Measurements from ENCODE around the gene LAMP1. TPM values are rescaled to one million over a fixed set of nuclear protein-coding genes. Genes with fewer than 3 reads are reported as not detected.
"Not testable (repeated sequence)": the region's sequence is repeated elsewhere in the genome, so short reads cannot be mapped to it uniquely, and the experiment has no call there.

Gene LAMP1, protein sequence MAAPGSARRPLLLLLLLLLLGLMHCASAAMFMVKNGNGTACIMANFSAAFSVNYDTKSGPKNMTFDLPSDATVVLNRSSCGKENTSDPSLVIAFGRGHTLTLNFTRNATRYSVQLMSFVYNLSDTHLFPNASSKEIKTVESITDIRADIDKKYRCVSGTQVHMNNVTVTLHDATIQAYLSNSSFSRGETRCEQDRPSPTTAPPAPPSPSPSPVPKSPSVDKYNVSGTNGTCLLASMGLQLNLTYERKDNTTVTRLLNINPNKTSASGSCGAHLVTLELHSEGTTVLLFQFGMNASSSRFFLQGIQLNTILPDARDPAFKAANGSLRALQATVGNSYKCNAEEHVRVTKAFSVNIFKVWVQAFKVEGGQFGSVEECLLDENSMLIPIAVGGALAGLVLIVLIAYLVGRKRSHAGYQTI
- total RNA-seq: 10 to 100 TPM; 81.1 TPM

DNA sequence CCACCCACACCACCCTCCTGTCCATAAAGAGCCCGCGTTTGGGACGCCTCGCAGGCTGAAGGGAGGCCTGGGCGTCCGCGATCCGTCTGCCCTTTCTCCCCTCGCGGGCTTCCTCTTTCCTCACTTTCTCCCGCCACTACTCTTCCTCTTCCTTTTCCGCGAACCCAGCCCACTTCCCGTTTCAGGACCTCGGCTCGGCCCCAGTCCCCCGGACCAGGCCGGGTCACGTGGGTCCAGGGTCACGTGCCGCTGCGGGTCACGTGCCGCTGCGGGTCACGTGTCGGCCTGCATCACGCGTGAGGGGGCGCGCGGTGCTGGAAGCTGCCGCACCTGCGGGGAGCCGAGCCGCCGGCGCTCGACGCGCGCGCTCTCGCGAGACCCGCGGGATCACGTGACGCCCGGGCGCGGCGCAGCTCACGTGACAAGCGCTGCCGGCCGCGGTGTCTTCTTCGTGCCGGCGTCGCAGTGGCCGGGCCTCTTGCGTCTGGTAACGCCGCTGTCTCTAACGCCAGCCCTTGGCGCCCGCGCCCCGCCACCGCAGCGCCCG, at the start of gene LAMP1:
Gene LAMP1 (plus strand): TSS at position 417 of the 547 bp plus-strand sequence. CDS start 196 bp downstream, outside the sequence.
- POLR2A ChIA-PET: interaction anchor here (0.6 to 2.2 kb wide), 4 partner anchors 10 to 207 kb away, joined by 3 to 29 read pairs (median 4); partner anchors contain the start of genes CUL4A and PCID2
- CTCF ChIA-PET: interaction anchor here (1.2 kb wide), 1 partner anchor 69 kb away, joined by 4 read pairs; no protein-coding TSS in a partner anchor

DNA sequence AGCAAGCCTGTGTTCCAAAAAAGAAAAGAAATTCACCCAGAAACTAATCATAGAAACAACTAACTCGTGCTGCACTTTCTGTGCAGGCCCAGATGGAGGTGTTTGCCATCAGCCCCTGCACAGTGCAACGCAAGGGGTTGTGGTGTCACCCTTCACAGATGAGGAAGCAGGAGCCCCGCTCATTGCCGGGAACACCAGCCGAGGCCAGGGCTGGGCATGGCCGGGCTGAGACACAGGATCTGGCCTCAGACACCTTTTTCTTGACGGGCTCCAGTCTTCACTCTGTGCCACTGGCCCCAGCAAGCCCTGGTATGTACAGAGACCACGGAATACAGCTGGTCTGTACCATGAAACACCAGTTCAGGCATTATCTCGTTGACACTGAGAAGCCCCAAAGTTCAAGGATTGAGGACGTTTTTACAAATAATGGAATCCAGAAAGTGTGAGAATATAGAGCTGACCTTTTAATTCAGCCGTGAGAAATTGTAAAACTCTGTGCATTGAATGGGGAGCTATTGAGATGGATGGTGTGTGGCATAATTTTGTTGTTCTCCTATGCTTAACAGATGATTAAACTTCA, 44.4 kb upstream of the LAMP1 start:
- no peaks in the 10 kb centered on the region for H3K4me1 Mint-ChIP-seq (ENCODE audit: low read depth)
- ChIA-PET POLR2A (no interaction called here), CTCF (no interaction called here)
- no peak for ATAC-seq
- peaks cover 65% of the 10 kb centered on the region for H3K36me3 Mint-ChIP-seq (ENCODE audit: low read depth)
- H3K27ac Mint-ChIP-seq: no peak overlapping the region
- no peaks in the 10 kb centered on the region for H3K27me3 Mint-ChIP-seq (ENCODE audit: low read depth)
- H3K4me3 Mint-ChIP-seq: no peak overlapping the region
- H3K9me3 Mint-ChIP-seq (ENCODE audit: insufficient read depth): no peaks in the 10 kb centered on the region
- DNase-seq: no peak

More for the DNA sequence above, at the start of gene LAMP1:
- peak within 1 kb of the TSS; percentile 89 for H3K4me3 Mint-ChIP-seq
- ATAC-seq (peak; percentile 86), DNase-seq (peak; percentile 96)
- H3K4me1 Mint-ChIP-seq (ENCODE audit: low read depth): peaks cover 30% of the 10 kb centered on the region
- no peaks in the 10 kb centered on the region for H3K9me3 Mint-ChIP-seq (ENCODE audit: insufficient read depth)
- peaks cover 13% of the 10 kb centered on the region for H3K36me3 Mint-ChIP-seq (ENCODE audit: low read depth)
- peaks cover 26% of the 10 kb centered on the region for H3K27me3 Mint-ChIP-seq (ENCODE audit: low read depth)
- H3K27ac Mint-ChIP-seq: peak within 1 kb of the TSS; percentile 98

DNA sequence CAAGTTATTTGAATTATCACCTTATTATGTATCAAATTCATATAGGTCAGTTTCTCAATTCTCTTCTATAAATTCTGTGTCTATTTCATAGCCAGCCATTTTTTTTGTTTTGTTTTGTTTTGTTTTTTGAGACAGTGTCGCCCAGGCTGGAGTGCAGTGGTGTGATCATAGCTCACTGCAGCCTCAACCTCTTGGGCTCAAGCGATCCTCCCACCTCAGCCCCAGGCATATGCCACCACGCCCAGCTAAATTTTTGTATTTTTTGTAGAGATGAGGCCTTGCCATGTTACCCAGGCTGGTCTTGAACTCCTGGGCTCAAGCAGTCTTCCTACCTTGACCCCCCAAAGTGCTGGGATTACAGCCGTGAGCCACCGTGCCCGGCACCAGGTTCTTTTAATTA, 39.1 kb upstream of the LAMP1 start:
- H3K27me3 Mint-ChIP-seq (ENCODE audit: low read depth); POLR2A ChIA-PET; H3K9me3 Mint-ChIP-seq (ENCODE audit: insufficient read depth); ATAC-seq; DNase-seq; H3K4me3 Mint-ChIP-seq; CTCF ChIA-PET; H3K27ac Mint-ChIP-seq; H3K4me1 Mint-ChIP-seq (ENCODE audit: low read depth): not testable (repeated sequence)
- peaks cover 60% of the 10 kb centered on the region for H3K36me3 Mint-ChIP-seq (ENCODE audit: low read depth)

DNA sequence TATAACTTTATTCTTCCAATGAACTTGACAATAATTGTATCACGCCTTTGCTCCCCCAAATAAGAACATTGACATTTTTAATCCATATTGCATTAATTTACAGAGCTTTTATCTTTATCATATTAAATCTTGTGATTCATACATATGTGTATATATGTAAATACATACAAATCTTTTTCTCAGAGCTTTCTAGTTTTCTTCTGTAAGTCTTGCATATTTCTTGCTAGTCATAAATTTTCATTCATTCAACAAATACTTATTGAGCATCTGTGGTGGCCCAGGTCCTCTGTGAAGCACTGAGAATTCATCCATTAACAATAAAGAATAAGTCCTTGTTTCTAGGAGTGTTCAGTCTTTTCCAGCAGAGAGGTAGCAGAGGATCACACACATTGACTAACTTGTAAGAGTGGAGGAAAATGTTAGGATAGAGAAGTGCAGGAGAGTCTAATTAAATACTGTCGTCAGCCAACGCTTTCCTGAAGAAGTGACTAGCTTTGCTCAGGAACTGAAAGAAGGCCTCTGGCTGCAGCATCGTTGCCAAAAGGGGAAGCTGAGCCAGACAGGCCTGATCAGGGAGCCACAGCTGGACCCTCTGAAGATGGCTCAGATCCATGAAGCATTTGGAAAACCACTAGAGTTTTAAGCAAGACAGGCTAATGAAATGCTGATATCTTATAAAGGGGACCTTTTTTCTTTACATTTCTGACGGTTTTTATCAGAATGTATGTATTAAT, 38.6 kb upstream of the LAMP1 start:
- Mint-ChIP-seq H3K4me3 (no peak overlapping the region), H3K27ac (no peak overlapping the region), H3K4me1 (ENCODE audit: low read depth) (no peaks in the 10 kb centered on the region), H3K36me3 (ENCODE audit: low read depth) (peaks cover 62% of the 10 kb centered on the region), H3K27me3 (ENCODE audit: low read depth) (no peaks in the 10 kb centered on the region), H3K9me3 (ENCODE audit: insufficient read depth) (no peaks in the 10 kb centered on the region)
- DNase-seq (no peak), ATAC-seq (no peak)
- CTCF ChIA-PET: interaction anchor here (1.2 kb wide), 1 partner anchor 135 kb away, joined by 3 read pairs; no protein-coding TSS in a partner anchor
- POLR2A ChIA-PET: no interaction called here

DNA sequence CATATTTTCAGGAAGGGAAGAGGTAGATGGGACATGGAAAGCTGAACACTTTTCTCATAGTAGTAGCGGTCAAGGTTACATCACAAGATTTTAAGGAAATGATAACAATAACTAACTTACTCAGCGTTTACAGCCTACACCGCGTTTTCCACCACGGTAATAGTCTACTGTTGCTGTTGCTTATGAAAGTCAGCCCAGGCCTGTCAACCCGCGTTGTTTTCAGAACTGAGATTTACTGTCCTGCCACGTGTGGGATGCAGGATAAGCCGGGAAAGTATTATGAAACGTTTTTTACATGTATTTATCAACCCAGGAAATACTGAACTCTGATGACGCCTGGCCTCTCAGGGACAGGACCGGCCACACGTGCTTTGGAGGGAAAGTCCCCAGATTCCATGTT, 36.0 kb upstream of the LAMP1 start:
- no peaks in the 10 kb centered on the region for H3K4me1 Mint-ChIP-seq (ENCODE audit: low read depth)
- no peak for ATAC-seq
- DNase-seq: no peak
- POLR2A ChIA-PET: no interaction called here
- H3K27ac Mint-ChIP-seq: no peak overlapping the region
- H3K4me3 Mint-ChIP-seq: no peak overlapping the region
- H3K27me3 Mint-ChIP-seq (ENCODE audit: low read depth): no peaks in the 10 kb centered on the region
- no peaks in the 10 kb centered on the region for H3K9me3 Mint-ChIP-seq (ENCODE audit: insufficient read depth)
- H3K36me3 Mint-ChIP-seq (ENCODE audit: low read depth): peaks cover 50% of the 10 kb centered on the region
- CTCF ChIA-PET: no interaction called here

DNA sequence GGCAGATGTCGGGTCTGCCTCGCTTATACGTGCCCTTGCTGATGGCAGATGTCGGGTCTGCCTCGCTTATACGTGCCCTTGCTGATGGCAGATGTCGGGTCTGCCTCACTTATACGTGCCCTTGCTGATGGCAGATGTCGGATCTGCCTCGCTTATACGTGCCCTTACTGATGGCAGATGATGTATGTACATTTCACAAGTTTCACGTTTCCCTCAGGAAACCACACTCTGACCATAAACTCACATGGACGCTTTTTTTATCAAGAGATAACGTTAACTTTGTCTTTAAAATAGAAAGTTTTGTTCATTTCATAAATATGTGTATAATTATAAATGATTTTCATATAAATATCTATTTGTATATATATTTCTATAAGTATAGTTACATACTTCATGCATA, 34.0 kb upstream of the LAMP1 start:
- H3K27me3 Mint-ChIP-seq (ENCODE audit: low read depth); POLR2A ChIA-PET; DNase-seq; H3K9me3 Mint-ChIP-seq (ENCODE audit: insufficient read depth); H3K4me1 Mint-ChIP-seq (ENCODE audit: low read depth); ATAC-seq; H3K27ac Mint-ChIP-seq; CTCF ChIA-PET; H3K4me3 Mint-ChIP-seq: not testable (repeated sequence)
- peaks cover 40% of the 10 kb centered on the region for H3K36me3 Mint-ChIP-seq (ENCODE audit: low read depth)

DNA sequence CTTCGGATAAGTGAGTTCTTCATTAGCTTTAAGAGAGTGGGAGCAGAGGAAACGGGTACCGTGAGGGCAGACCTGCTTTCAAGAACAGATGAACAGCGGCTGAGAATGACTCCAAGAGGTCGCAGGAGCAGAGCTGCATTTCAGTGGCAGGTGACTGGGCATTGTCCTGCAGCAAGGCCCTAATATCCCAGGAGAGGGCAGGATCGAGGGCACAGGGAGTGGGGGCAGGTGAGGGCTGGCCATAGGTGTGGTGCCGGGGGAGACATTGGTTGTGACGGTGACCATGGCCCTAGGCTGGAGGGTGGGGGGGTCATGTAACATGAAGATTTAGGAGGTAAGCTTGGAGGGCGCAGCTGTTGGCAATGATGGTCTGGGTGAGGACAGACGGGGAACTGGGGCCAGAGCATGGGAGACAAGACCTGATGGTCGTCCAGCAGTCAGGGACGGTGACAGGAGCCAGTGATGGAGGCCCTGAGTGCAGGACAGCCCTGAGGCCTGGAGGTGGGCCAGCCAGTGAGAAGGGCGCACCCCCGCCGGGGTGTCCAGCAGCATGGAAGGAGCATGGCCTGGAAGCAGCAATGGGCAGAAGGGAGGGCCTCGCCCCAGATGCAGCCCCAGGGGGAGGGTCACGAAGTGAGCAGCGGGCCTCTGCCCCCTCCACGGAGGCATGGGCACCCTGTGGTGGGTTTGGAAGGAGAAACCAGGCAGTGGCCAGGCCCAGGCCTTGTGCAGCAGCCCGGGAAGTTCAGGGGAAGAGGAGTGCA, 29.2 kb upstream of the LAMP1 start:
- H3K4me1 Mint-ChIP-seq (ENCODE audit: low read depth): no peaks in the 10 kb centered on the region
- H3K27me3 Mint-ChIP-seq (ENCODE audit: low read depth): no peaks in the 10 kb centered on the region
- H3K27ac Mint-ChIP-seq: no peak overlapping the region
- ChIA-PET CTCF (no interaction called here), POLR2A (interaction anchor here (0.6 kb wide), 1 partner anchor 108 kb away, joined by 3 read pairs; no protein-coding TSS in a partner anchor)
- ATAC-seq (no peak), DNase-seq (no peak)
- H3K4me3 Mint-ChIP-seq: no peak overlapping the region
- no peaks in the 10 kb centered on the region for H3K9me3 Mint-ChIP-seq (ENCODE audit: insufficient read depth)
- H3K36me3 Mint-ChIP-seq (ENCODE audit: low read depth): peaks cover 18% of the 10 kb centered on the region

DNA sequence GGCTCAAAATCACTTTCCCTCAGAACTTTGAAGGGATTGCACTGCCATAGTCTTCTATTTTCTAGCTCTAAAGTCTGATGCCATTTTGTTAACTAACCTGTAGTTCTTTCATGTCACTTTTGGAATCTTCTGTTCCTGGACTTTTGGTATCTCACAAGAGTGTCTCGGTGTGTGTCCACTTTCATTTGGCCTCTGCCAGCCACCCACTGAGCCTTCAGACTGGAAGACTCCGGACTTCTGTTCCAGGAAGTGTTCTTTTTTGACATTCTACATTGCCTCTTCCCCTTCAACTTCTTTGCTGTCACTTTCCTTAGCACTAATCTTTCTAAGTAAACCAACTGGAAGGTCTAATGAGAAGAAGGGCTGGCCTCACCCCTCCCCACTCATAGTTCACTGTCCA, 25.0 kb upstream of the LAMP1 start:
- Mint-ChIP-seq H3K36me3 (ENCODE audit: low read depth) (peaks cover 8% of the 10 kb centered on the region), H3K27ac (no peak overlapping the region), H3K4me3 (no peak overlapping the region), H3K27me3 (ENCODE audit: low read depth) (no peaks in the 10 kb centered on the region), H3K9me3 (ENCODE audit: insufficient read depth) (no peaks in the 10 kb centered on the region), H3K4me1 (ENCODE audit: low read depth) (peaks cover 10% of the 10 kb centered on the region)
- ChIA-PET POLR2A (no interaction called here), CTCF (no interaction called here)
- DNase-seq: no peak
- ATAC-seq: no peak

DNA sequence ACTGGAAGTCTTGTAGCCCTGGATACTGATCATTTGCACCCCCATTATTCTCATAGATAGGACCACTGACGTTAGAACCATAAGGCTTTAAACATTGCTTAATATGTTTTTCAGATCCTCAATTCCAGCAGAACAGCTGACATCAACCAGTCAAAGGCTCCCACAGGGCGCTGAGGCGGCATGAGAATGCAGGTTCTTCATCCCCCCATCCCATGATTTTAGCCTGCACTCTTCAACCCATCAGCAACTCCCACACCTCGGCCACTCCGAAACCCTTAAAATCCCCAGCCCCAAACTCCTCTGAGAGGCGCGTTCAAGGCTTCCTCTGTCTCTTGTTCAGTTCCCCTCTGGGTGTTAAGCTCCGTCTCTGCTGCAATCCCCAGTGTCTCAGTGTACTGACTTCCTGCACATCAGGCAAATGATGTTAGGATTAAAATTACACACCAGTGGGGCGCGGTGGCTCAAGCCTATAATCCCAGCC, 24.3 kb upstream of the LAMP1 start:
- ChIA-PET POLR2A (no interaction called here), CTCF (no interaction called here)
- no peak for DNase-seq
- Mint-ChIP-seq H3K9me3 (ENCODE audit: insufficient read depth) (no peaks in the 10 kb centered on the region), H3K4me3 (no peak overlapping the region), H3K27ac (no peak overlapping the region), H3K36me3 (ENCODE audit: low read depth) (peaks cover 6% of the 10 kb centered on the region), H3K27me3 (ENCODE audit: low read depth) (no peaks in the 10 kb centered on the region), H3K4me1 (ENCODE audit: low read depth) (peaks cover 10% of the 10 kb centered on the region)
- no peak for ATAC-seq

DNA sequence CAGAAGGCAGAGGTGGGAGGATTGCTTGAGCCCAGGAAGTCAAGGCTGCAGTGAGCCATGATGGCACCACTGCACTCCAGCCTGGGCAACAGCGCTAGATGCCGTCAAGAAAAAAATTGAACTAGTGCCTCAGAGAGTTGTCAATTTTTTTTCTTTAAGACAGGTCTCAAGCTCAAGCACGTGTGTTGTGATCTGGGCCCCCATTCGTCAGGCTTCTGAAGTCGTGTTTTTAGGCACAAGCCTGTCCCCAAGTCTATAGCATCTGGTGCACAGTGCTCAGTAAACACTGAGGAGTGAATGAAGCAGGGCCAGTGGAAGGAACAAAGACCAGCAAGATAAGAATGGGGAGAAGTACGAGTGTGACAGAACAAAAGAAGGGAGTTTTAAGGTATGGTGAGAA, 23.7 kb upstream of the LAMP1 start:
- DNase-seq (no peak), ATAC-seq (no peak)
- H3K27ac Mint-ChIP-seq: no peak overlapping the region
- POLR2A ChIA-PET: interaction anchor here (0.5 kb wide), 1 partner anchor 216 kb away, joined by 5 read pairs; no protein-coding TSS in a partner anchor
- CTCF ChIA-PET: no interaction called here
- no peak overlapping the region for H3K4me3 Mint-ChIP-seq
- no peaks in the 10 kb centered on the region for H3K9me3 Mint-ChIP-seq (ENCODE audit: insufficient read depth)
- H3K36me3 Mint-ChIP-seq (ENCODE audit: low read depth): peaks cover under 1% of the 10 kb centered on the region
- peaks cover 10% of the 10 kb centered on the region for H3K4me1 Mint-ChIP-seq (ENCODE audit: low read depth)
- H3K27me3 Mint-ChIP-seq (ENCODE audit: low read depth): no peaks in the 10 kb centered on the region

DNA sequence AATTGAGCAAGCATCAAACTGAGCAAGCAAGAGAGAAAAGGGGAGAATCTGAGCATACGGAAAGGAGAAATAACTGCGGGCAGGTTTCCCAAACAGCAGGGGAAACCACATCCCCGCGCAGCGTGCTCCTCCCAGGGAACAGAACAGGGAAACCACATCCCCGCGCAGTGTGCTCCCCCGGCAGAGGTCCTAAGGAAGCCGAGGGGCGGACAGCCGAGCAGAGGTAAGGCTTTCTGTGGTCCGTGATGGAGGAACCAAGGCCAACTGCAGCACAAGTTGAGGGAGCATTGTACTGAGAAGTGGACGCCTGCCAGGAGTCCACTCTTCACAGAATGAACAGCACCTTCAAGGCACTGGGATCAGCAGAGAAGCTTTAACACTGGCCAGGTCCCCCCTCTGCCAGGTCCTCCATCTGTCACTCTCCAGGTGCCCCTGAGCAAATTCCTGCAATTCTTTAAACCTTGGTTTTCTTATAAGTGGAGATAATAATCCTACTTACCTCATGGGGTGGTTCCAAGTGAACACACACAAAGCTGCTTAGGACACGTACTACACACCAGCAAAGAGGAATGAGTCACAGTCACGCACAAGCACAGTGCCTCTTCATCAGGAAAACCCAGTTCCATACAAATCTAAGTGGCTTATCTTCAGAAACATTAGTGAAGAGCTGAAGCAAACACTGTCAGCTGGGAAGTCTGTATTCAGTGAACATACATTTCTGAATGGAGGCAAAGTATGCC, 23.0 kb upstream of the LAMP1 start:
- Mint-ChIP-seq H3K27ac (peak overlapping the region; percentile 17), H3K9me3 (ENCODE audit: insufficient read depth) (no peaks in the 10 kb centered on the region), H3K4me3 (no peak overlapping the region), H3K36me3 (ENCODE audit: low read depth) (no peaks in the 10 kb centered on the region), H3K4me1 (ENCODE audit: low read depth) (peaks cover 10% of the 10 kb centered on the region), H3K27me3 (ENCODE audit: low read depth) (no peaks in the 10 kb centered on the region)
- ChIA-PET CTCF (no interaction called here), POLR2A (interaction anchor here (0.5 kb wide), 1 partner anchor 216 kb away, joined by 5 read pairs; no protein-coding TSS in a partner anchor)
- ATAC-seq (no peak), DNase-seq (no peak)

Data from activated CD8-positive, alpha-beta T cell treated with anti-CD3 and anti-CD28 coated beads, Interleukin-2, amount 10 ng/mL, durations not matched to agents 7 days and 5 days (primary cell).